ENCODE results near the gene THOC2.
A peak's percentile ranks its signal among the peaks of the same experiment; 100 is the strongest.
"Not testable (repeated sequence)": the region's sequence is repeated elsewhere in the genome, so short reads cannot be mapped to it uniquely, and the experiment has no call there.

Gene THOC2, protein sequence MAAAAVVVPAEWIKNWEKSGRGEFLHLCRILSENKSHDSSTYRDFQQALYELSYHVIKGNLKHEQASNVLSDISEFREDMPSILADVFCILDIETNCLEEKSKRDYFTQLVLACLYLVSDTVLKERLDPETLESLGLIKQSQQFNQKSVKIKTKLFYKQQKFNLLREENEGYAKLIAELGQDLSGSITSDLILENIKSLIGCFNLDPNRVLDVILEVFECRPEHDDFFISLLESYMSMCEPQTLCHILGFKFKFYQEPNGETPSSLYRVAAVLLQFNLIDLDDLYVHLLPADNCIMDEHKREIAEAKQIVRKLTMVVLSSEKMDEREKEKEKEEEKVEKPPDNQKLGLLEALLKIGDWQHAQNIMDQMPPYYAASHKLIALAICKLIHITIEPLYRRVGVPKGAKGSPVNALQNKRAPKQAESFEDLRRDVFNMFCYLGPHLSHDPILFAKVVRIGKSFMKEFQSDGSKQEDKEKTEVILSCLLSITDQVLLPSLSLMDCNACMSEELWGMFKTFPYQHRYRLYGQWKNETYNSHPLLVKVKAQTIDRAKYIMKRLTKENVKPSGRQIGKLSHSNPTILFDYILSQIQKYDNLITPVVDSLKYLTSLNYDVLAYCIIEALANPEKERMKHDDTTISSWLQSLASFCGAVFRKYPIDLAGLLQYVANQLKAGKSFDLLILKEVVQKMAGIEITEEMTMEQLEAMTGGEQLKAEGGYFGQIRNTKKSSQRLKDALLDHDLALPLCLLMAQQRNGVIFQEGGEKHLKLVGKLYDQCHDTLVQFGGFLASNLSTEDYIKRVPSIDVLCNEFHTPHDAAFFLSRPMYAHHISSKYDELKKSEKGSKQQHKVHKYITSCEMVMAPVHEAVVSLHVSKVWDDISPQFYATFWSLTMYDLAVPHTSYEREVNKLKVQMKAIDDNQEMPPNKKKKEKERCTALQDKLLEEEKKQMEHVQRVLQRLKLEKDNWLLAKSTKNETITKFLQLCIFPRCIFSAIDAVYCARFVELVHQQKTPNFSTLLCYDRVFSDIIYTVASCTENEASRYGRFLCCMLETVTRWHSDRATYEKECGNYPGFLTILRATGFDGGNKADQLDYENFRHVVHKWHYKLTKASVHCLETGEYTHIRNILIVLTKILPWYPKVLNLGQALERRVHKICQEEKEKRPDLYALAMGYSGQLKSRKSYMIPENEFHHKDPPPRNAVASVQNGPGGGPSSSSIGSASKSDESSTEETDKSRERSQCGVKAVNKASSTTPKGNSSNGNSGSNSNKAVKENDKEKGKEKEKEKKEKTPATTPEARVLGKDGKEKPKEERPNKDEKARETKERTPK (N-terminal part only)

DNA sequence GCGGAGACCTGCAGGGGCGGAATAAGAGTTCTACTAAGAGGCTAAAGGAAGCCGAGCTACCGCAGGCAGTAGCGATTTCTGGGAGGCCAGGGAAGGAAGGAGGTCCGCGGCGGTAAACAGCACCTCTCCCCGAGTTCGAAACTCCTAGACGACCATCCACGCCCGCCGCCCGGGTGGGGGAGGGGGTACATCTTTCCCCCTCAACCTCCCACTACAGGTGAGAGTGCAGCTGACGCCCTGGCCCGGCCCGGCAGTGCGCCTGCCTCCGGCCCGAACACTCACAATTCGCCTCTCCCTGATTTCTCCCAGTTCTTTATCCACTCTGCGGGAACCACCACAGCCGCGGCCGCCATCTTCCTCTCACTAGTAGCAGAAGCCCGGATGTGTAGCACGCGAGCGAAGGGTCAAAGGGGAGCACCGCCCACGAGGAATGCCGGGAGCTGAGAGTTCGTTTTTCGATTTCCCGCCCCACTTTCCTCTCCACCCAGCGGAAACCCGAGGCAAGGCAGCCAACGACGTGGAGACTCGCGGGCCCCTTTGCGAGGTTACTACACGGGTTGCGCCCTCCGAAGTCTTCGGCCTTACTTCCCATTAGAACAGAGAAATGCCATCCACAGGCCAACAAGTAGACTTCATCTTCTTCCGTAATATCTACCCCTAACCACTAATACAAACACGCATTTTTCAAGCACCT, at the start of gene THOC2:
Gene THOC2 (minus strand): TSS at position 383 of the 694 bp plus-strand sequence. CDS start 30 bp downstream, at position 353.
- peak; percentile 60 for DNase-seq (ENCODE audit: low read depth, low spot score)

DNA sequence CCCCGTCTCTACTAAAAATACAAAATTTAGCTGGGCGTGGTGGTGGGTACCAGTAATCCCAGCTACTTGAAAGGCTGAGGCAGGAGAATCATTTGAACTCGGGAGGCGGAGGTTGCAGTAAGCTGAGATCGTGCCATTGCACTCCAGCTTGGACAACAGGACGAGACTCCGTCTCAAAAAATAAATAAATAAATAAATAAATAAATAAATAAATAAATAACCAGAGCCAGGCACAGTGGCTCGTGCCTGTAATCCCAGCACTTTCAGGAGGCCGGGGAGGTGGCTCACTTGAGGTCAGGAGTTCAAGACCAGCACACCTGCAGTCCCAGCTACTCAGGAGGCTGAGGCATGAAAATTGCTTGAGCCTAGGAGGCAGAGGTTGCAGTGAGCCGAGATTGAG, 48.9 kb upstream of the THOC2 start:
- DNase-seq (ENCODE audit: low read depth, low spot score), result not testable (repeated sequence)

DNA sequence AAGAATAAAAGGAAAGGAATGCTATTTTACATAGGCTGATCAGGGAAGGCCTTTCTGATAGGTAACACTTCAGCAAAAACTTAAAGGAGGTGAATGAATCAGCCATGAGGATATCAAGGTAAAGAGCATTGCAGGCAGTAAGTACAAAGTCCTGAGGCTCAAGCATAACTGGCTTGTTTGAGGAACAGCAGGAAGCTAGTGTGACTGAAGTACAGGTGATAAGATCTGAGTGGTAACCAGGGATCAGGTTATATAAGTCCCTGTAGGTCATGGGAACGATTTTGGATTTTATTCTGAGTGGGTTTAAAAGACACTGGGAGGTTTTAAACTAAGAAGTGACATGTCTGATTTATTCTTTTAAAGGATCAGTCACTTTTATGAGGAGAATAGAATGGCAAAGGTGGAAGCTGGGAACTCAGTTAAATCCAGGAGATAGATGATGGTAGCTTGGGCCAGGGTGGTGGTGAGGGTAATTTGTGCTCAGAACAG, 47.1 kb upstream of the THOC2 start:
- DNase-seq (ENCODE audit: low read depth, low spot score), result no peak

DNA sequence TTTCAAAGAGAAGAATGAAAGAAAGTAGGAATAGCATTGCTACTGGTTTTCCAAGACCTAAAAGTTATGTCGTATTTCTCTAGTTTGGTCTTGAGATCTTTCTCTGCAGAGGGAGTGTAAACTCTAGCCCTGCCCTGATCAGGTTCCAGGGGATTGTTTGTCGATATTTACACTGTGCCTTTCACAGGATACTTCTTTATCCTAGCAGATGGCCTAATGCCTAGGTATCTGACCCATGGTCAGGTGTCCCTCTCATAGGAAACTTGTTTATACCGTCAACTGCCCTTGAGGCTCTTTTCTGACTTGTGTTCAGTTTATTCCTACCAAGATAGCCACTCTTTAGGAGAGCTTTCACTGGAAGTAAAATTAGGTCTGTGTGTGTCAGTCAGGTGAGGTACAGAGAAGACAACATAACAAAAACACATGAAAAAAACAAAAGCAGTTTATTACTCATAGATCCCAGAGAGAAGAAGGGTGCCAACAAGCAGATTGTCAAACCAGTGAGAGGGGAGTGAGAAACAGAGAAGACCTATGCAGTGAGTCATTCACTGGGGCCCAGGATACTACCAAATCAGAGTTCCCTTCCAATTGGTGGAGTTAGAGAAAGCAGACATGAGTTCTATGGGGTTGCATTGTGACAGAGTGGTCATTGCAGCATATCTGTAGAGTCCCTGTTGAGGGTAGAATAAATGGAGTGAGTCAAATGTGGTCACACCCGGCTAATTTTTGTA, 40.6 kb upstream of the THOC2 start:
- no peak for DNase-seq (ENCODE audit: low read depth, low spot score)

DNA sequence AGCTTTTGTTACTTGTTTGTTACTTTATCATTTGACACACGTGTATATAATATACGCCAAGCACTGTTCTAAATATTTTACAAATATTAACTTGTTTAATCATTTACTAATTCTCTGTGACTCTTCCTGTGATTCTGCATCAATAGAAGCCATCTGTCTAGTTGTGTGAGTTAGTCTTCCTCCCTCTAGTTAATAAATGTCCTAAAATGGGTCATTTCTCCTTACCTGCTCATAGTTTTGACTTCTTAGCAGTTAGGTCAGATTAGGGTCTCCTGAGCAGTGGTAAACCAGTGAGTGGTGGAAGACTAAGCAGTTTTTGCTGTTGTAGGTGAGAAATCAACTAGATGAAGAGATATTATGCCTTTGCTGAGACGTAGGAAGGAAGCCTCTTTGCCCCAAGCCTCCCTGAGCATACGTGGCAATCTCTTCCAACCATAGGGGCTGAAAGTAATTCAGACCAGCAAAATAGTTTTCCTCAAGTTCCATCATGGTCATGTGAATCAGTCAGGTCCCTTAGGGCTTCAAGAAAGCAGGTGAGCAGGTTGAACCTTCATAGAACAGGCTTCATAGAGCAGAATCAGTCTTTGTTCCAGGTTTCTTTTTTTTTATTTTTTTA, 38.7 kb upstream of the THOC2 start:
- DNase-seq (ENCODE audit: low read depth, low spot score), result no peak

DNA sequence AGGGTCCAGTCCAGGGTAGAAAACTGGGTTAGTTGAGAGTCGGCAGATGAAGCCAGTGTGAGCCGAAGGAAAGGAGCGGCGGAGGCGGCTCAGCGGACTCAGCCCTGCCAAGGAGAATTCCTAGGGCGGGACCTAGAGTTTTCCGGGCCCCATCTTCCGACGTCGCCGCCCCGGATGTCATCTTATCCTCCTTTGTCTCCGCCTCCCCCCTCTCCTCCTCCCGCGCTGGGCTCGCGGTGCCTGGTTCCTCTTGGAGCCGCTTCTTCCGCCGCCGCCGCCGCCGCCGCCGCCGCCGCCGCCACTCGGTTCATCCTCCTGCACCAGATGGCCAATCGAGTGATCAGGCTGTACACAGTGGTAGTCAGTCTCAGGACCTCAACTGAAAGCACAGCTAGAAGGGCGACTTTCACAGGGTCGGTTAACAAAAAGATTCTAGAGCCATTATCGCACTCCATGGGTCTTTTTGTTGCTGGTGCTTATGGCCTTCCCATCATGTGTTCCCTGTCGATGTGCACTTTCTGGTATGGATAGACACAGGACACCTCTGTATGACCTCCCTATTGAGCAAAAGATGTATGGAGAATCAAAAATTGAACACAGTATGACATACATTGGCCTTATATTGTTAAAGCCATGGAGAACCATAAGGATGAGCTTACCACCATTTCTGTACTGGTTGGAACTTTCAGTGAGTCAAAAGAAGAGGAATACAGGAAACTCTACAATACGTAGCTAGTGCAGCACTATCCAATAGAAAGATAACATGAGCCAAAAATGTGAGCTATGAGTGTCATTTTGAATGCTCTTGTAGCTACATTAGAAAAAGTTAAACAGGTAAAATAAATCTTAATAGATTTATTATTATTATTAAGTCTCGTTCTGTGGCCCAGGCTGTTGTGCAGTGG, 32.4 kb upstream of the THOC2 start:
- peak; percentile 36 for DNase-seq (ENCODE audit: low read depth, low spot score)

DNA sequence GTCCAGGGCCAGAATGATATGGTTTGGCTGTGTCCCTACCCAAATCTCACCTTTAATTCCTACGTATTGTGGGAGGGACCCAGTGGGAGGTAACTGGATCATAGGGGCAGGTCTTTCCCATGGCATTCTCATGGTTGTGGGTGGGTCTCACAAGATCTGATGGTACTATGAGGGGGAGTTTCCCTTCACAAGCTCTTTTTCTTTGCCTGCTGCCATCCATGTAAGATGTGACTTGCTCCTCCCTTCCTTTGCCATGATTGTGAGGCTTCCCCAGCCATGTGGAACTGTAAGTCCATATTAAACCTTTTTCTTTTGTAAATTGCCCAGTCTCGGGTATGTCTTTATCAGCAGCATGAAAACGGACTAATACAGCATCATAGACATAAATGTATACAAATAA, 27.0 kb upstream of the THOC2 start:
- DNase-seq (ENCODE audit: low read depth, low spot score), result not testable (repeated sequence)

DNA sequence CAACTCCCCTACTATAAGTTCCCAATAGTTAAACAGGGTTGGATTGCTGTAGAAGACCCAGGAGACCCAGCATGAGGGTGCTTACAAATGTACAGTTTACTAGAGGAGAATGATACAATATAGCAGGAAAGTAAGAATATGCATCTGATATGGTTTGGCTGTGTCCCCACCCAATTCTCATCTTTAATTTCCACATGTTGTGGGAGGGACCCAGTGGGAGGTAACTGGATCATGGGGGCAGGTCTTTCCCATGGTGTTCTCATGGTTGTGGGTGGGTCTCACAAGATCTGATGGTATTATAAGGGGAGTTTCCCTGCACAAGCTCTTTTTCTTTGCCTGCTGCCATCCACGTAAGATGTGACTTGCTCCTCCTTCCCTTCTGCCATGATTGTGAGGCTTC, 24.9 kb upstream of the THOC2 start:
- DNase-seq (ENCODE audit: low read depth, low spot score), result not testable (repeated sequence)

DNA sequence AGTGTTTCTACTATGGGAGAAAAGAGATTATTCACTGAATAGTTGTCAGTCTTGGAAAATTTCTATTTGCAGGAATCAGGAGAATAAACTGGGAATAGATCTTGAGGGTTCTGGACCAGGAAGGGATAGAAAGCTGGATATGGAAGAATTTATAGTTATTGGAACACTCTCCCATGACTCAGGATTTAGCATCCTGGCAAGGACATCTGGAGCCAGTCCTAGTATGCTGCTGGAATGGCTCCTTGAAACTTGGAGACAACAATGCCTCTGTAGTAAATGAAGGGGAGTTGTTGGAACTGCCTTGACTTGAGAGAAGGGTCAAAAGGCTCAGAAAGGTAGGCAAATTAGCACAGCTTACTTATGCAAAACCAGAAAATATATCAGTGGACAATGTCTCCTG, 23.5 kb upstream of the THOC2 start:
- DNase-seq (ENCODE audit: low read depth, low spot score), result no peak

DNA sequence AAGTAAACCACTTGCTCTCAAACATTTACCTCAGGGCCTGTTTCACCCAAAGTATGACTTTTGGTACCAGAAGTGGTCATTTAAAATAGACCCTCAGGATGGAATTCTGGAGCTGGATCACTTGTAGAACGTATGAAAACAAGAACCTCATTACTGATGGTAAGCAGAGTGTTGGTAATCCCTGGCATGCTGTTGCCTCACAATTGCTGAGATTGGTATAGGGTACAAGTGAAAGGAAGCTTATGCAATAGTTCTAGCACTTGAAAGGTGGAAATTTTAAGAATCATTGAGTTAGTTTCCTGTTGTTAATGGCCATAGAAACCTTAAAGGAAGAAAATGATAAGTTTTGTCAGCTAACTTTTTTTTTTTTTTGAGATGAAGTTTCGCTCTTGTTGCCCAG, 22.3 kb upstream of the THOC2 start:
- no peak for DNase-seq (ENCODE audit: low read depth, low spot score)

DNA sequence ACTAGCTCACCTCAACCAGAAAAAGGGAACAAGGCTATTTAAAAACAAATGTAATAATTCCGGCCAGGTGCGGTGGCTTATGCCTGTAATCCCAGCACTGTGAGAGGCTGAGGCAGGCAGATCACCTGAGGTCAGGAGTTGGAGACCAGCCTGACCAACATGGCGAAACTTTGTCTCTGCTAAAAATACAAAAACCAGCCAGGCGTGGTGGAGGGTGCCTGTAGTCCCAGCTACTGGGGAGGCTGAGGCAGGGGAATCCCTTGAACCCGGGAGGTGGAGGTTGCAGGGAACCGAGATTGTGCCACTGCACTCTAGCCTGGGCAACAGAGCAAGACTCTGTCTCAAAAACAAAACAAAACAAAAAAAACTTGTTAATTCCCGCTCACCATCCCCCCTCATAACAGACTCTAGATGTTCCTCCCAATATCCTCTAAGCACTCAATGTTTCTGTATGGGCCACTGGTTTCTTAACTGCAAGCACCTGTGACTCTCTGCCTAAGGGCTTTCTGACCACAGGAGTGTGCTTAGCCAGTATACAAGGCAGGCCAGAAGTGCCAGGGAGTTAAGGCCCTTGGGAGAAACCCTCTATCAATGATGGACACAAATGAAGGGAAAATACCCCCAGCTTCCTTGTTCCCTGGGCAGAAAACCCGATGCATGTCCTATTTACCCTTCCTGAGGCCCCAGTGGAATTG, 21.0 kb upstream of the THOC2 start:
- no peak for DNase-seq (ENCODE audit: low read depth, low spot score)

DNA sequence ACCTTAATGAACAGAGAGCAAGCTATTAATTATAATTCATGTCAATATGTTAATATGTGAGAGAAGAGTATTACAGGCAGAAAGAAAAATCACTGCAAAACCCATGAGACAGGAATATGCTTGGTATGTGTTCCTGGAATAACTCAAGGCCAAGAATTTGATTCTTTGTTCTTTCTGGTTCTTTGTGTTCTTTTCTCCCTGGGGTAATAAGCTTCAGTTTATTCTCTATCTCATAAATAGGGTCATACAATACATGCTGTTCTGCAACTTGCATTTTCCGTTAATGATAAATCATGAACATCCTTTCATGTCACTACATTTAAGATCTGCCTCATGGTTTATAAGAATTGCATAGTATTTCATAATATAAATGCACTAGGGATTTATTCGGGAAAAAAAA, 16.8 kb upstream of the THOC2 start:
- DNase-seq (ENCODE audit: low read depth, low spot score), result no peak

DNA sequence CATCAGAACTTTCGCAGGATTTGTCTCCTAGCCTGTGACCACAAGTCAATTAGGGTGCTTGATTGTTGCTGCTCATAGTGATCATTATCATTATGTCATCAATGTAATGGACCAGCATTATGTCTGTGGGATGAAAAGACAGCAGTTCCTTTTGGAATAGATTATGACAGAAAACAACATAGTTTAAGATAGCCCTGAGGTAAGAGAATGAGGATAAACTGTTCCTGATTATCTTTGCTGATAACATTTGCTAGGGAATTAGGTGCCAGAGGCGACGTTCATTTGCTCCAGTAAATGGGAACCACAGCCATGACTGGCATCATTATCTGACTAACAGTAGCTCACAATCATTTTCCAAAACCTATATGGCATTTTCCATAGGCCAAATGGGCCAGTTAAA, 12.7 kb upstream of the THOC2 start:
- no peak for DNase-seq (ENCODE audit: low read depth, low spot score)

DNA sequence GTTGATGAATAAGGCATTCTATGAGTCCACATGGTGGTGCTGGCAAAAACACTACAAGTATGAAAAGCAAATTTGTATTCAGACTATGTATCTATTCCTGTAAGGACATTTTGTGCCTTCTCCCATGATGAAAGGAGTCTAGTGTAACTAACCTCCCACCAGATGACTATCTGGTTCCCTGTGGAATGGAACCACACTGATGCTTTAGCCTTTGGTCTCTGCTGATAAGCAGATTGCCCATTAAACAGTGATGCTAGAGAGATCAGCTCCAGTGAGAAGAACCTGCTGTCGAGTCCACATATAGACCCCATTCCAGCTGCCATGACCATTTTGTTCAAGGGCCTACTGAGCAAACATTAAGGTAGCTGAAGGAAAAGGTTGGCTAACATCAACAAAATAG, 10.5 kb upstream of the THOC2 start:
- no peak for DNase-seq (ENCODE audit: low read depth, low spot score)

DNA sequence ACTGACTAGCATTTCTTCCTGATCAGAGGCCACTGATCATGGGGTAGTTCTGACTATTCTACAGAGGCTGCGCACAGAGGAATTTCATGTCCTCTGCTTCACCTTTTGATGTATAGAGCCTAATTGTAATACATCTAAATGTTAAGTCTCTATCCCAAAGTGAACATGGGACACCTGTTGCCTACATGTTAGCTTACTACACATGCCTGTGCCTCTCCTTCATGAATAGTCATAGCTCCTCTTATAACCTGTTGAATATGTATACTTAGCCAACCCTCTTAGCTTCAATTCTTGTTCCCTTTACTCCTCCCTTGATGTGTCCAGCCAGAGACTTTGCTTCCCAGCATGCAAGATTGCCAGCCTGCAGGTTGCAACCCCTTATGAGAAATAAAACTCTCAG, 9.6 kb upstream of the THOC2 start:
- DNase-seq (ENCODE audit: low read depth, low spot score), result no peak

DNA sequence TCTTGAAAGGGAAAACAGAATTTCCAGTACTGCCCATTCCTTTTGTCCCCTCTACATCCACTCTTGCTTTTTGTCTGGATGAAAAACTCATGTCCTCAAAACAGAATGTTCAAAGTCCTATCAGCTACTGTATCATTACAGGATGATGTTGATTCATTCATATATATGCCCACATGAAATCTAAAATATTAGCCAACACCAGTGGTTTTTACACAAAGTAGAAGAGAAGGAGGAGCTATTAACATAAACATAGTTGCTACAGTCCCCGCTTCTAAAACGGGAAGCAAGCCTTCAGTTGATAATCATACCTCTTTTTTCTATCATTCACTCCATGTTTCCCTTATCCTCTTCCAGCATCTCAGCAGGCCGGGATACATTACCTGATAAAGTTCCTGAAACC, 7.7 kb upstream of the THOC2 start:
- DNase-seq (ENCODE audit: low read depth, low spot score), result no peak

DNA sequence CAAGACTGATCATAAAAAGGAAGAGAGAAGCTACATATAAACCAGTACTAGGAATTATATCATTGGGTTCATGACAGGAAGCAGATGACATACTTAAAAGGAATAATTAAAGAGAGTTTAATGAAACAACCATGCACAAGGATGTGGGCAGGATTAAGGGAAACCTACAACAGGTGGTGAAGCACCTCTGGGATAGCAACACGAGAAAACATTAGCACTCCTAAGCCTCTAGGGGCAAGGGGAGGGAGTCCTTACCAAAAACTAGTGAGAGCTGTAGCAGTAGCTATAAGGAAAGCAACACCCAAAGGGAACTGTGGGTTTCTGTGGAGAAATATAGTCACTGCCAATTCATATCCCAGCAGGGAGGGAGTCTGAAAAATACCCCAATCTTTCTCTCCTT, 7.2 kb upstream of the THOC2 start:
- no peak for DNase-seq (ENCODE audit: low read depth, low spot score)

DNA sequence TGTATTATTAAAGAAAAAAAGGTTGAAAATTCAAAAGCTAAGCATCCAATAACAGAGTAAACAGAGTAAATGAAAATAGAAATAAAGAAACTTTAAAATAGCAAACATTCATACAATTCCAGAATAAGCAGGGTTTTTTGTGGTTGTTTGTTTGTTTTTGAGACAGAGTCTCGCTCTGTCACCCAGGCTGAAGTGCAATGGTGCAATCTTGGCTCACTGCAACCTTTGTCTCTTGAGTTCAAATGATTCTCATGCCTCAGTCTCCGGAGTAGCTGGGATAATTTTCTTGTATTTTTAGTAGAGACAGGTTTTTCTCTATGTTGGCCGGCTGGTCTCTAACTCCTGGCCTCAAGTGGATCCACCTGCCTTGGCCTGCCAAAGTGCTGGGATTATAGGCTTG, 6.6 kb upstream of the THOC2 start:
- DNase-seq (ENCODE audit: low read depth, low spot score), result no peak
